Measurements from ENCODE around the gene ZC3H18.

The ZC3H18 gene

GRCh38 chr16:88624977-88625576 is 54.9 kb downstream of the ZC3H18 start:
- H3K9me3 ChIP-seq: no peaks in the 10 kb centered on the region
- H3K4me3 ChIP-seq (ENCODE audit: low read depth in 1 of 2, low read length in 1 of 2): no peak overlapping the region
- no peak for TF ChIP-seq CTCF (IDR thresholded peaks at IDR 0.05)
- no peaks in the 10 kb centered on the region for H3K4me1 ChIP-seq (ENCODE audit: control insufficient read depth in 1 of 2, insufficient read depth in 1 of 2, low read depth in 1 of 2, low read length in 1 of 2)
- H3K36me3 ChIP-seq: peaks cover 84% of the 10 kb centered on the region
- H3K27ac ChIP-seq: no peak overlapping the region
- H3K27me3 ChIP-seq: no peaks in the 10 kb centered on the region

GRCh38 chr16:88626646-88627045 is 56.4 kb downstream of the ZC3H18 start:
- no peak for TF ChIP-seq CTCF (IDR thresholded peaks at IDR 0.05)
- Histone ChIP-seq H3K27me3 (no peaks in the 10 kb centered on the region), H3K4me3 (ENCODE audit: low read depth in 1 of 2, low read length in 1 of 2) (no peak overlapping the region), H3K27ac (no peak overlapping the region), H3K36me3 (peaks cover 94% of the 10 kb centered on the region), H3K9me3 (no peaks in the 10 kb centered on the region), H3K4me1 (ENCODE audit: control insufficient read depth in 1 of 2, insufficient read depth in 1 of 2, low read depth in 1 of 2, low read length in 1 of 2) (no peaks in the 10 kb centered on the region)

- no peaks in the 10 kb centered on the region for H3K27me3 ChIP-seq
These were observed 57.6 kb downstream of the ZC3H18 start for GRCh38 chr16:88627531-88628411.

GRCh38 chr16:88628512-88628974 is 58.3 kb downstream of the ZC3H18 start:
- H3K27me3 ChIP-seq: no peaks in the 10 kb centered on the region
- H3K4me1 ChIP-seq (ENCODE audit: control insufficient read depth in 1 of 2, insufficient read depth in 1 of 2, low read depth in 1 of 2, low read length in 1 of 2): peaks cover under 1% of the 10 kb centered on the region in 2 experiments
- H3K4me3 ChIP-seq (ENCODE audit: low read depth in 1 of 2, low read length in 1 of 2): no peak overlapping the region
- no peak for TF ChIP-seq CTCF (IDR thresholded peaks at IDR 0.05)
- H3K27ac ChIP-seq: no peak overlapping the region
- peaks cover 85% of the 10 kb centered on the region for H3K36me3 ChIP-seq
- no peaks in the 10 kb centered on the region for H3K9me3 ChIP-seq

More at GRCh38 chr16:88627531-88628411, 57.6 kb downstream of the ZC3H18 start:
- Histone ChIP-seq H3K4me3 (ENCODE audit: low read depth in 1 of 2, low read length in 1 of 2) (no peak overlapping the region), H3K36me3 (peaks cover 93% of the 10 kb centered on the region), H3K4me1 (ENCODE audit: control insufficient read depth in 1 of 2, insufficient read depth in 1 of 2, low read depth in 1 of 2, low read length in 1 of 2) (no peaks in the 10 kb centered on the region), H3K9me3 (no peaks in the 10 kb centered on the region), H3K27ac (no peak overlapping the region)
- no peak for TF ChIP-seq CTCF (IDR thresholded peaks at IDR 0.05)

GRCh38 chr16:88629835-88630234 is 59.6 kb downstream of the ZC3H18 start:
- H3K4me1 ChIP-seq (ENCODE audit: control insufficient read depth in 1 of 2, insufficient read depth in 1 of 2, low read depth in 1 of 2, low read length in 1 of 2): peaks cover 10 to 14% of the 10 kb centered on the region in 2 experiments
- H3K27me3 ChIP-seq: peaks cover 11% of the 10 kb centered on the region
- H3K9me3 ChIP-seq: no peaks in the 10 kb centered on the region
- H3K36me3 ChIP-seq: peaks cover 72% of the 10 kb centered on the region
- no peak for TF ChIP-seq CTCF (IDR thresholded peaks at IDR 0.05)
- H3K4me3 ChIP-seq (ENCODE audit: low read depth in 1 of 2, low read length in 1 of 2): no peak overlapping the region
- H3K27ac ChIP-seq: no peak overlapping the region
